ENCODE measurements around the gene SLC9A9.

The SLC9A9 gene

DNA sequence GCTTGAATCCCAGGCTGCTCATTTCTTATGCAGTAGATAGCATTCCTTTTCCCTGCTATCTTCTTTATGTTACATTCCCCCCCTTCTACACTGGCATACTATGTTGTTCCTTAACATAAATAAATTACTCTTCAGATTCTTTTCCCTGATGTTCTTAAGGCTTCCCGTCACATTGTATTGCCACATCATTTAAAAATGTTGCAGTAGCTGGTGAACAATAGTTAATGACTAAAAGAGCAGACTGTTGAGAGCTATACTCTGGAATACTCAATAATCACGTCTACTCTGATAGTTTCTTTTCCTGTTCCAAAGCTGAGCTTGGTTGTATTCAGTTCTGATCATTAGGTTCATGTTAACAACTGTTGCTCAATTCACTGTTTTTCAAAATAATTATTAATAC lies 508.8 kb downstream of the SLC9A9 start:
- TF ChIP-seq, protein P1, sequence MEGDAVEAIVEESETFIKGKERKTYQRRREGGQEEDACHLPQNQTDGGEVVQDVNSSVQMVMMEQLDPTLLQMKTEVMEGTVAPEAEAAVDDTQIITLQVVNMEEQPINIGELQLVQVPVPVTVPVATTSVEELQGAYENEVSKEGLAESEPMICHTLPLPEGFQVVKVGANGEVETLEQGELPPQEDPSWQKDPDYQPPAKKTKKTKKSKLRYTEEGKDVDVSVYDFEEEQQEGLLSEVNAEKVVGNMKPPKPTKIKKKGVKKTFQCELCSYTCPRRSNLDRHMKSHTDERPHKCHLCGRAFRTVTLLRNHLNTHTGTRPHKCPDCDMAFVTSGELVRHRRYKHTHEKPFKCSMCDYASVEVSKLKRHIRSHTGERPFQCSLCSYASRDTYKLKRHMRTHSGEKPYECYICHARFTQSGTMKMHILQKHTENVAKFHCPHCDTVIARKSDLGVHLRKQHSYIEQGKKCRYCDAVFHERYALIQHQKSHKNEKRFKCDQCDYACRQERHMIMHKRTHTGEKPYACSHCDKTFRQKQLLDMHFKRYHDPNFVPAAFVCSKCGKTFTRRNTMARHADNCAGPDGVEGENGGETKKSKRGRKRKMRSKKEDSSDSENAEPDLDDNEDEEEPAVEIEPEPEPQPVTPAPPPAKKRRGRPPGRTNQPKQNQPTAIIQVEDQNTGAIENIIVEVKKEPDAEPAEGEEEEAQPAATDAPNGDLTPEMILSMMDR (IDR thresholded peaks at IDR 0.05; ENCODE audit: low read depth, low read length, missing control alignments): no peak
- no peak overlapping the region for H3K4me3 ChIP-seq (replicated peaks; ENCODE audit: low read depth, low read length)
- no peak for DNase-seq (ENCODE audit: extremely low read depth, low read depth)

DNA sequence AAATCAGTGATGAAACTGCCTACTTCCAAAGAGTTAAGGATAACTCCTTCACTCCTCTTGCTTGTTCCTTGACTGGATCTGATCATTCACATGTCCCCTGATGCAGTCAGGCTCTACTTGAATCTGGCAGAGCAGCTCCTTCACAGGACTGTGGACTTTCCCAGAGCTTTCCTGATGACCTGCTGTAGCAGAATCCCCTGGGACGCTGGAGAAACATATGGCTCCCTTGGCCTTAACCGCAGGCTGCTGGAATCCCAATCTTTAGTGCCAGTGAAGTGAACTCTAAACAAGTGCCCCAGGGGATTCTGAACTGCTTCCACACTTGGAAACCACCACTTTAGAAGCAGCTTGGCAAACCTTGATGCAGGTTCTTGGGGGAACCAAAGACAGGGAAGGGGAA lies 510.9 kb downstream of the SLC9A9 start:
- TF ChIP-seq, protein P1 (IDR thresholded peaks at IDR 0.05; ENCODE audit: low read depth, low read length, missing control alignments): no peak
- DNase-seq (ENCODE audit: extremely low read depth, low read depth): no peak
- H3K4me3 ChIP-seq (replicated peaks; ENCODE audit: low read depth, low read length): no peak overlapping the region

DNA sequence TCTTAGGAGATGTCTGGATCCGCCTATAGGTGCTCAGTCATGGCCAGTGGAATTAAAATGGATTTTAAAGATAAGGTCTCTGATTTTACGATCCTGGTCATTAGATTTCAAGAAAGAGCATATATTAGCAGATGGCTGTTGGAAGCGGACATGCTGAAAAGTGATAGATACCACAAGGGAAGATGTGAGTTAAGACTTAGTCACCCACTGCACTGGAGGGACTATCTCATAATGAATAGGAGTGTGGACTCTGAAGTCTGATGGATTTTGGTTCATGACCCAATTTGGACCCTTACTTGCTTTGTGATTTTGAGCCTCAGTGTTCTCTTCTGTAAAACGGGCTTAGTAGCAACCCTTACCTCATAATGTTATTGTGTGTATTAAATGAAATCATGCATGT lies 514.0 kb downstream of the SLC9A9 start:
- TF ChIP-seq, protein P1 (IDR thresholded peaks at IDR 0.05; ENCODE audit: low read depth, low read length, missing control alignments): no peak
- no peak for DNase-seq (ENCODE audit: extremely low read depth, low read depth)
- H3K4me3 ChIP-seq (replicated peaks; ENCODE audit: low read depth, low read length): no peak overlapping the region

DNA sequence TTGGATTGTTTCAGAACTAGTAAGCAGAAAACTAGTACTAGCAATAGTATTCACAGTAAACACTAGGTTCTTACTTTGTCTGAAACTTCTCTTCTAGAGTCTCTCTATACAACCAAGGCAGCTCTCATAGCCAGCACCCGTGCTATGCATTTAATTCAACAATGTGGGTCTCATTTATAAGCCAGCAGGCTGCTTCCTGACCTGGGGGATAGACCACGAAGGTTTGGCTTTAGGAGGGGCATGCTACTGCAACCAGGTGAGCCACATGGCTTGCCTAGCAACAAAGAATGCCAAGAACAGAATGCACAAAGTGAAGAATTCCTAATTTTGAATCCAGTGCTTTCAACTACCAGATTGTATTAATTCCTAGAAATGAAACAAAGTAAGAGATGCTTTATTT lies 514.9 kb downstream of the SLC9A9 start:
- TF ChIP-seq, protein P1 (IDR thresholded peaks at IDR 0.05; ENCODE audit: low read depth, low read length, missing control alignments): no peak
- no peak for DNase-seq (ENCODE audit: extremely low read depth, low read depth)
- no peak overlapping the region for H3K4me3 ChIP-seq (replicated peaks; ENCODE audit: low read depth, low read length)

DNA sequence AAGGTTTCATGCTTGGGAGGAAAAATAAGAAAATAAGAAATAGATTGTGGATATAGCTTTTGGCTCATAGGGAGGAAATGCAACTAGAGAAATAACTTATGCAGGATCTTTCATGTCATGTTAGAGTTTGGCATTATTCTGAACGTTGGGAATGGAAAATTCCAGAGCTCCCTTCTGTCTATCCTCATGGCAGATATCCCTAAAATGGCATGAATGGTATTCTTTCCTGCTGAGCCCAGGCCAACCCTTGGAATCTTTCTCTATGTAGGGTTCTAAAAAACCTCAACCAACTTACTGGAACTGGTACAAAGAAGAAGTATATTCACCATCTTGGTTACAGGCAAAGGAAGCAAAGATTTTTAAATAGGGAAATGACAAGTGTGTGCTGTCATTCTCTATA lies 516.2 kb downstream of the SLC9A9 start:
- H3K4me3 ChIP-seq (replicated peaks; ENCODE audit: low read depth, low read length): no peak overlapping the region
- no peak for DNase-seq (ENCODE audit: extremely low read depth, low read depth)
- TF ChIP-seq, protein P1 (IDR thresholded peaks at IDR 0.05; ENCODE audit: low read depth, low read length, missing control alignments): no peak

DNA sequence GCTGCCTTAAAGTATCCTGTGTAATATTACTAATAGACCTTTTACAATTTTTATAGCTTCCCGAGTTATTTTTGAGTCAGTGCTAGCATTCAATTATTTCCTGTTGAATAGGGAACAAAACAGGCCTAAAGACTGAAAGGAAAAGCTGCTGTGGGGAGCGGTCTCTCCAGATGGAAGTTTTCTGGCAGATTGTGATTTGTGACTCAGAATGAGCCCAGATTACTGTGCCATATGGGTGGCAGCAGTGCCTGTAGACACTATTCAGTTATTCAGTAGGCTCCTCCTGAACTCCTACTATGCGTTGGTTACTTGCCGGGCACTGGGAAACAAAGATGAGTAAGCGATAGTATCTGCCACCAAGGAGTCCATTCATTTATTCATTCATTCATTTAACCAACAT lies 516.9 kb downstream of the SLC9A9 start:
- TF ChIP-seq, protein P1 (IDR thresholded peaks at IDR 0.05; ENCODE audit: low read depth, low read length, missing control alignments): no peak
- H3K4me3 ChIP-seq (replicated peaks; ENCODE audit: low read depth, low read length): no peak overlapping the region
- DNase-seq (ENCODE audit: extremely low read depth, low read depth): peak; percentile 78

DNA sequence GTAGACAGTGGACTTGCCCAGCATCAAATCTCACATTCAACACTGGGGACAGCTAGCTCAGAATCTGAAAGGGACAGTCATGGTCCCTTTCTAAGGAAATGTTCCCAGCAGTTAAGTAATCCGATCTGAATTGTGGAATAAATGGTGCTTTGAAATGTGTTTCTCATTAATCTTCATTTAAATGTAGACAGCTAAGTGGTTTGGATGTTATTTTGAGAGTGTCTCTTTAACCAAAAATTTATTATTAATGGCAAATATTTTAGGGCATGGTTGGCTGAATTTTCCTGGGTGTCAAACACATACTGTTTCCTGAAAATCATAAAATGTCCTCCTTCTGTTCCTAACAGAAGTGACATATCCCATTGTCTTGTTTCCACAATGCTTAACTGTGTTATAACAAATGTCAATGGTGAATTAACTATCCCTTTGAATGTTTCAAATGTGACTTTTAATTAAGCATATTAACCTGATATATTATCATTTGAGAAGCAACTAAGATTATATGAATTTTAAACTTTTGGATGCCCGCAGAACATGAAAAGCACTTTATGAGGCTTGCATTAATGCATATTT lies 517.9 kb downstream of the SLC9A9 start:
- TF ChIP-seq, protein P1 (IDR thresholded peaks at IDR 0.05; ENCODE audit: low read depth, low read length, missing control alignments): no peak
- H3K4me3 ChIP-seq (replicated peaks; ENCODE audit: low read depth, low read length): no peak overlapping the region
- no peak for DNase-seq (ENCODE audit: extremely low read depth, low read depth)

Measured in HFF-Myc (cell line).